Epithelial cell of proximal tubule (primary cell): ENCODE data around the gene TCEA2. TPM values are rescaled to one million over a fixed set of nuclear protein-coding genes. Genes with fewer than 3 reads are reported as not detected.

ENCODE experiments used
- DNase-seq: peaks from one replicate; pipeline ENCODE4 v3.0.0-alpha.2; 2011; ENCODE audit warnings: low read depth
- H3K4me3 ChIP-seq: 2 replicates; pipeline ENCODE4 v1.5.1; 2011; ENCODE audit warnings: low read depth, mild to moderate bottlenecking, low read length
- total RNA-seq: library from RNA; depleted of rRNA; stranded (reverse); fragments of >200 nt; gene quantifications from 2 replicates; pipeline ENCODE4 v1.2.3, GENCODE V29; 2015
- TF ChIP-seq, protein P1 (sequence below): conservative IDR thresholded peaks from 2 replicates; pipeline ENCODE4 v1.5.1; 2012; ENCODE audit warnings: low read depth, mild to moderate bottlenecking, low read length

The TCEA2 gene
- total RNA-seq, 1 donor from 2014 or later: 14.6 TPM

DNA sequence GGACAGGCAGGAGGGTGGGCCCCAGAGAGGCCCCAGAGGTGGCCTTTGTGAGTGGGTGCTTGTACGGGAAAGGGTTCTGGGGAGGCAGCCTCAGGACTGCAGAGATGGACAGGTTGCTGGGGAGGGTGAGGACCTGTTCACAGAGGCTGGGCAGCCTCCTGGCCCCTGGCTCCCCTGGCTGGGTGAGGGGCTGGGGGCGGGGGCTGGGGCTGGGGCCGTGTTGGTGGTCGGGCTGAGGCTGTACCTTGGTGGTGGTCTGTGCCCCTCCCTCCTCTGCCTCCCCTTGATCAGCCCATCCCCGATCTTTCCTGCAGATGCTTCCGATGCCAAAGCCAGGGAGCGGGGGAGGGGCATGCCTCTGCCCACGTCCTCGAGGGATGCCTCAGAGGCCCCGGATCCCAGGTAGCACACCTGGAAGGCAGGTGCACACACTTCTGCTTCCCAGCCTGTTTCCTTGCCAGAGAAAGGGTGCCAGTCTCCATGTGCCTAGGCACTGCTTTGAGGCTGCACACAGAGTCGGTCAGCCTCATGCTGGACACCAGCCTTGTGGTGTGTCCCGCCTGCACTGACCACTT lies 4.8 kb downstream of the TCEA2 start:
- no peak for DNase-seq
- no peak overlapping the region for H3K4me3 ChIP-seq
- TF ChIP-seq, protein P1, sequence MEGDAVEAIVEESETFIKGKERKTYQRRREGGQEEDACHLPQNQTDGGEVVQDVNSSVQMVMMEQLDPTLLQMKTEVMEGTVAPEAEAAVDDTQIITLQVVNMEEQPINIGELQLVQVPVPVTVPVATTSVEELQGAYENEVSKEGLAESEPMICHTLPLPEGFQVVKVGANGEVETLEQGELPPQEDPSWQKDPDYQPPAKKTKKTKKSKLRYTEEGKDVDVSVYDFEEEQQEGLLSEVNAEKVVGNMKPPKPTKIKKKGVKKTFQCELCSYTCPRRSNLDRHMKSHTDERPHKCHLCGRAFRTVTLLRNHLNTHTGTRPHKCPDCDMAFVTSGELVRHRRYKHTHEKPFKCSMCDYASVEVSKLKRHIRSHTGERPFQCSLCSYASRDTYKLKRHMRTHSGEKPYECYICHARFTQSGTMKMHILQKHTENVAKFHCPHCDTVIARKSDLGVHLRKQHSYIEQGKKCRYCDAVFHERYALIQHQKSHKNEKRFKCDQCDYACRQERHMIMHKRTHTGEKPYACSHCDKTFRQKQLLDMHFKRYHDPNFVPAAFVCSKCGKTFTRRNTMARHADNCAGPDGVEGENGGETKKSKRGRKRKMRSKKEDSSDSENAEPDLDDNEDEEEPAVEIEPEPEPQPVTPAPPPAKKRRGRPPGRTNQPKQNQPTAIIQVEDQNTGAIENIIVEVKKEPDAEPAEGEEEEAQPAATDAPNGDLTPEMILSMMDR: no peak

DNA sequence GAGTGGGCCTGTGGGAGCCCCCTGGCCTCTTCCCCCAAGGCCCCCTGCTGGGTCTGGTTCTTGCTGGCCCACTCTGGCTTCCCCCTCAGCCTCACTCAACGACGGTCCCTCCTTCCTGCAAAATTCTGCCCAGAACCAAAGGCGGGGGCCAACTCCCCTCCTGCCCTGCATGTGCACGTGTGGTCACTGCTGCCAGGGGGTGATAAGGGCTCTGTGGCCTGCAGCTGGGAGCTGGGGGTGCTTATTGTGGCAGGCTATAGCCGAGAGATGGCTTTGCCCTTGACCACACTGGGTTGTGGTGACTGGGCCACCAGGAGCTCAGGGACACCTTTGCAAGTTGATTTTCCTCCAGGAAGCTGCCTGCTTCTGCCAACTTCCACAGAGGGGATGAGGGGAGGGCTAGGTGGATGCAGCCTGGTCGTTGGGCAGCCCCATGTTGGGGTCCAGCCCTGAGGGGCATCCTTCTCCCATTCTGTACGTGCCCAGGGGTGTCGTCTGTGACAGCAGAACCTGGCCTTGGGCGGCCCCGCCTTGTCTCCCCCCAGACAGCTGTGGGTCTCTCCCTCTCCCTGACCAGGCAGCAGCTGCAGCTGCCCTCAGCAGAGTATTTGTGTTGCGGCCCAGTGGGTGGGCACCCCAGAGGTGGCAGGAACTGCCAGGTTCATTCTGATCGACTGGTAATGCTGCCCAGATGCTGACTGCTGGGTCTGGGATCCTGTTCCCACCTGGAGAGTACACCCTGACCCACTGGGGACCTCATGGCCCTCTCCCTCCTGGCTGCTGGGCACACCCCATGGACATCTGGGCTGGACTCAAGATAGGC lies 5.6 kb downstream of the TCEA2 start:
- TF ChIP-seq, protein P1: no peak
- no peak overlapping the region for H3K4me3 ChIP-seq
- DNase-seq: no peak

DNA sequence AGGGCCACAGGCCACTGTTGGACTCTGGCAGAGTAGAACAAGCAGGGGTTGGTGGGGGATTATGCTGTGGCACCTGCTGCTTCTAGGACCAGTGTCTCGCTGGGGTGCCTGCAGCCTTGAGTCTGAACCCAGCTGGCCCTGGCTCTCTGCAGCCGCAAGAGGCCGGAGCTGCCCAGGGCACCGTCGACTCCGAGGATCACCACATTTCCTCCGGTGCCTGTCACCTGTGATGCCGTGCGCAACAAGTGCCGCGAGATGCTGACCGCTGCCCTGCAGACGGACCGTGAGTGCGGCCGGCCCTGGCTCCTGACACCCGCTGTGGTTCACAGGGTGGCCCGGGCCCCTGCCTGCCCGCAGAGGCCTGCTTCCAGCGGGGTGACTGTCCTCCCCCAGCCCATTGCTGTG lies 6.2 kb downstream of the TCEA2 start:
- TF ChIP-seq, protein P1: no peak
- no peak for DNase-seq
- H3K4me3 ChIP-seq: no peak overlapping the region

DNA sequence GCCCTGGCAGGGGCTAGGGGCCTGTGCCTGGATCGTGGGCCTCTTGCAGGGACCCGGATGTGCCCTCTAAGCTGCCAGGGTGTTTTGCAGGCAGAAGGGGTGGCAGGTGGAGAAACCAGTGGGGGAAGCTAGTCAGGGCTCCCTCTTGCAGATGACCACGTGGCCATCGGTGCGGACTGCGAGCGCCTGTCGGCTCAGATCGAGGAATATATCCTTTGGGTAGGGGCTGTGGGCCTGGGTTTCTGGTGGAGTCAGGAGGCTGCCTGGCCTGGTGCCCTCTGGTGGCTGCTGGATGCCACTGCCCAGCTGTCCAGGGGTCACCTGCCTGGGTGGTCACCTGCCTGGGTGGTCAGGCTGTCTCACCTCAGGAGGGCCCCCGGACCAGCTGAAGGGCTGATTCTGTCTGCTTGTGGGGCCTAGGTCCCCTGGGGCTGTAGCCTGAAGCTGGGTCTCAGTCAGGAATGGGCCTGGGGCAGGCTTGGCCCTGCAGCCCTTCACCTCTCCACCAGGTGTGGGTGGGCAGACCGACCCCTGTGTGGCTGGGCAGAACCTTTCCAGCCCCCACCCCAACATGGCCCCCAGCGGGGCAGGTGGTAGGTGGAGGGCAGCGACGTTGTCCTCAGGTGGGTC lies 6.7 kb downstream of the TCEA2 start:
- no peak overlapping the region for H3K4me3 ChIP-seq
- DNase-seq: no peak
- TF ChIP-seq, protein P1: peak; percentile 83

DNA sequence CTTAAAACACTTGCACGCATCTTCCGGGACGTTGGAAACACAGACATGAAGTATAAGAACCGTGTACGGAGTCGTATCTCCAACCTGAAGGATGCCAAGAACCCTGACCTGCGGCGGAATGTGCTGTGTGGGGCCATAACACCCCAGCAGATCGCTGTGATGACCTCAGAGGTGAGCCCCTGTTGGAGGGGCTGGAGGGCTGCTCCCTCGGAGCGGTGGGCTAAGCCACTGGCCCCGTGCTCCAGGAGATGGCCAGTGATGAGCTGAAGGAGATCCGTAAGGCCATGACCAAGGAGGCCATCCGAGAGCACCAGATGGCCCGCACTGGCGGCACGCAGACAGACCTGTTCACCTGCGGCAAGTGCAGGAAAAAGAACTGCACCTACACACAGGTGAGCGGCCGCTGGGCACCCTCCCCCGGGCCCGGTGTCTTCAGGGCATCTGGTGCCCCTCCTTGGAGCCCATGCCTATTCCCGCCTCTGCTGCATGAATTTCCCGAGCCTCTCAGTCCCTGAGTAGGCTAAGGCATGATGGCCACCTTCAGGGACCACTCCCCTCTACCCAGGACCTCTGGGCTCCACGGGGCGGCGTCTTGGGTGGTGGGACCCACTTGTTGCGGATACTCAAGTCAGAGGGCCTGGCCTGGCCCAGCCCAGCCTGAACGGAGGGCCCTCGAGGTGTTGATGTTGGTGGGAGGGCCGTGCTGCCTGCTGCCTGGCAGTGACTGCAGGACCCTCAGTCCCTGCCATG lies 7.4 kb downstream of the TCEA2 start:
- TF ChIP-seq, protein P1: no peak
- DNase-seq: no peak
- no peak overlapping the region for H3K4me3 ChIP-seq

DNA sequence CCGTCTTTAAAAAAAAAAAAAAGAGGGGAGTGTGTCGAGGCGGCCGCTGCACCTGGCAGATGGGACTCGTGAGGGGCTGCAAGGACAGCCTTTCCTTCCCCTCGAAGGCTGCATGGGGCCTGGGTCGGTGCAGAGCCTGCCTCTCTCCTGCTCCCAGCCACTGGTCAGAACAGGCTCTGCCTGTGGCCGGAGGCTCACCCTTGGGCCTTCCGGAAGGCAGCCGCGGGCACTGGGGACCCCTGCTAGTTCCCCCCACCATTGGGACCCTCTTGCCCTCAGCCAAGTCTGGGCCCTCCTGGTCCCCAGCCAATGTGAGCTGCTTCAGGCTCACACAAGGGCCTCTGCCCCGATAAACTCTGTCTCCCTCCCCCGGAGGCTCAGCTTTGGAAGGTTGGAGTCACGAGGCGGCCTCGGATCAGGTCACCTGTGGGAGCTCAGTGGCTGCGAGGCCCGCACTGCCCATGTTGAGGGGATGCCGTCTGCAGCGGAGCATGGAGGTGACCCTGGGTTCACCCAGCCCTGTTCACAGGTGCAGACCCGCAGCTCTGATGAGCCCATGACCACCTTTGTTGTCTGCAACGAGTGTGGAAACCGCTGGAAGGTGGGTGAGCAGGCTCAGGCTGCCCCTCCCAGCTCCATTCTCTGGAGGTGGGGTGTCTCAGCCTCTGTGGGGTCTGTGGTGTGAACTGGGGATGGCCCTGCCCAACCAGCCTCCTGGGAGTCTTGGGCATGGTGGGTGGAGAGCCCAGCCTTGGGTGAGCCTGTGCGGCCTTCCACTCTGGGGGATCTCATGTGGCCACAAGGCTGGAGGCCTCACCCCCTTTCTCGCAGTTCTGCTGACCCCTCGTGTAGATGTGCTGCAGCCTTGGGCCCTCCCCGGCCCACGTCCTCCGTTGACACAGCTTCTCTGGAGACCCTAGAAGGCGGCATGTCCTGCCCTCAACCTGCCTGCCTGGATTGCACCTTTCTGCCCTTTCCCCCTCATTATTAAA lies 8.6 kb downstream of the TCEA2 start:
- H3K4me3 ChIP-seq: no peak overlapping the region
- DNase-seq: no peak
- TF ChIP-seq, protein P1: no peak
